RWPE1 (cell line): ENCODE results near the gene CARS2.

Source experiments
- CTCF ChIA-PET: fragments of 350-600 bp; sonication (Branson Sonifier 250); formaldehyde crosslinking; extraction: SDS; loops from one replicate; lab custom pipeline; 2021; lab: Yijun Ruan, JAX
- POLR2A ChIA-PET: fragments of 400-600 bp; formaldehyde crosslinking; extraction: SDS; loops from one replicate; lab custom pipeline; 2020; ENCODE audit warnings: antibody characterized with exemption; ENCODE audit not compliant: low non-redundant PET; lab: Yijun Ruan, JAX
- DNase-seq: peaks from one replicate; pipeline ENCODE4 v3.0.0; 2012; ENCODE audit warnings: low spot score
- H3K27ac ChIP-seq: fragments of 450-650 bp; 2 replicates; pipeline ENCODE4 v1.5.1; 2017
- CTCF ChIP-seq: fragments of 450-650 bp; conservative IDR thresholded peaks from 2 replicates; pipeline ENCODE4 v1.5.1; 2017; ENCODE audit warnings: low read depth, mild to moderate bottlenecking

The CARS2 gene

GRCh38 chr13:110641055-110642015, 64.6 kb downstream of the CARS2 start:
- ChIA-PET CTCF (interaction anchor here (0.6 kb wide), 1 partner anchor 74 kb away, joined by 6 read pairs; no protein-coding TSS in a partner anchor), POLR2A (no interaction called here)
- DNase-seq: no peak
- no peak for TF ChIP-seq CTCF
- H3K27ac ChIP-seq: peak overlapping the region; percentile 48

- ChIA-PET POLR2A (no interaction called here), CTCF (interaction anchor here (0.7 kb wide), 2 partner anchors 17 to 25 kb away, joined by 3 read pairs; partner anchors contain the start of gene NAXD)
- H3K27ac ChIP-seq: peak overlapping the region; percentile 48
These were observed 65.3 kb downstream of the CARS2 start for GRCh38 chr13:110640591-110641029.

GRCh38 chr13:110639935-110640334, 66.0 kb downstream of the CARS2 start:
- H3K27ac ChIP-seq: peak overlapping the region; percentile 48
- DNase-seq: no peak
- no peak for TF ChIP-seq CTCF
- ChIA-PET CTCF (interaction anchor here (0.6 to 0.7 kb wide), 3 partner anchors 17 to 46 kb away, joined by 3 to 5 read pairs (median 3); partner anchors contain the start of gene NAXD), POLR2A (interaction anchor here (0.6 kb wide), 2 partner anchors 14 kb away, joined by 3 to 6 read pairs; no protein-coding TSS in a partner anchor)

More at GRCh38 chr13:110640591-110641029, 65.3 kb downstream of the CARS2 start:
- no peak for DNase-seq
- no peak for TF ChIP-seq CTCF

- no peak for DNase-seq
- peak overlapping the region; percentile 18; the same call in 1 of the 2 replicates for H3K27ac ChIP-seq
- no peak for TF ChIP-seq CTCF
- CTCF ChIA-PET: interaction anchor here (0.6 kb wide), 1 partner anchor 45 kb away, joined by 5 read pairs; no protein-coding TSS in a partner anchor
- POLR2A ChIA-PET: no interaction called here
These were observed 66.8 kb downstream of the CARS2 start for GRCh38 chr13:110638814-110639806.

GRCh38 chr13:110638257-110638656, 67.7 kb downstream of the CARS2 start:
- DNase-seq: no peak
- CTCF ChIA-PET: no interaction called here
- no peak for TF ChIP-seq CTCF
- POLR2A ChIA-PET: no interaction called here
- H3K27ac ChIP-seq: peak overlapping the region; percentile 21
